ENCODE measurements around the gene STXBP2. TPM values are rescaled to one million over a fixed set of nuclear protein-coding genes. Genes with fewer than 3 reads are reported as not detected.

Gene STXBP2
- total RNA-seq, 1 experiment from 2014 or later, result 92.5 TPM

GRCh38 chr19:7647156-7647555 is 10.2 kb downstream of the STXBP2 start:
- Histone ChIP-seq H2BK5ac (ENCODE audit: insufficient read length, low read length) (no peak overlapping the region), H3K27me3 (ENCODE audit: insufficient read depth, low read length) (no peaks in the 10 kb centered on the region), H2BK15ac (ENCODE audit: low read depth, low read length) (no peak overlapping the region), H3K56ac (ENCODE audit: insufficient read length, low read depth, low read length) (no peak overlapping the region), H4K20me1 (ENCODE audit: control insufficient read depth, insufficient read depth, insufficient read length) (no peaks in the 10 kb centered on the region), H4K91ac (ENCODE audit: insufficient read length, low read depth, low read length) (no peak overlapping the region), H4K8ac (replicated peaks; ENCODE audit: insufficient read length, low read depth, low read length) (no peak overlapping the region), H3K79me1 (ENCODE audit: insufficient read depth, low read depth, low read length, poor library complexity, severe bottlenecking) (no peaks in the 10 kb centered on the region), H4K5ac (ENCODE audit: insufficient read length, low read depth, low read length) (no peak overlapping the region), H3K9me3 (ENCODE audit: control insufficient read depth, low read depth, low read length) (no peaks in the 10 kb centered on the region), H3K14ac (ENCODE audit: insufficient read depth, low read length) (no peak overlapping the region), H2BK120ac (ENCODE audit: low read depth, low read length, poor library complexity, severe bottlenecking) (no peak overlapping the region), H3K9ac (ENCODE audit: extremely low read depth, insufficient read length, low read length) (no peak overlapping the region), H3K18ac (ENCODE audit: insufficient read length, low read depth, low read length) (no peak overlapping the region), H3T11ph (ENCODE audit: low read length) (no peak overlapping the region), H2AK5ac (ENCODE audit: insufficient read length, low read length) (no peak overlapping the region), H3K27ac (ENCODE audit: insufficient read length, low read depth, low read length) (no peak overlapping the region), H2BK12ac (ENCODE audit: insufficient read length, low read depth, low read length) (no peak overlapping the region), H3K4me1 (ENCODE audit: insufficient read depth, low read length) (no peaks in the 10 kb centered on the region), H3K4ac (ENCODE audit: low read depth, low read length) (no peak overlapping the region), H2BK20ac (ENCODE audit: low read depth, low read length, poor library complexity, severe bottlenecking) (no peak overlapping the region), H3K4me2 (ENCODE audit: insufficient read depth, insufficient read length, low read length) (no peak overlapping the region), H3K23me2 (ENCODE audit: insufficient read length, low read depth, low read length, poor library complexity, severe bottlenecking) (no peaks in the 10 kb centered on the region), H3K23ac (ENCODE audit: insufficient read length, low read depth, low read length) (no peak overlapping the region), H3K79me2 (ENCODE audit: insufficient read depth, low read length) (no peaks in the 10 kb centered on the region), H2AFZ (ENCODE audit: low read length) (no peak overlapping the region)
- Mint-ChIP-seq H3K9me3 (no peaks in the 10 kb centered on the region; a peak in 1 of 5 replicates), H3K27me3 (ENCODE audit: low read depth) (peaks cover 26% of the 10 kb centered on the region), H3K27ac (no peak overlapping the region), H3K4me3 (no peak overlapping the region), H3K36me3 (ENCODE audit: insufficient read depth in 1 of 3, low read depth in 3 of 3) (peaks cover 2 to 16% (median 7%) of the 10 kb centered on the region in 3 experiments; a peak in 4 of 7 replicates), H3K4me1 (peaks cover under 1 to 8% of the 10 kb centered on the region in 2 experiments)
- no CpG with 5 or more reads among the region's 26 CpGs for WGBS (ENCODE audit: extremely low coverage, insufficient read length, low lambda C conversion rate)
- DNase-seq, result no peak
- no peak for TF ChIP-seq CTCF (conservative IDR thresholded peaks at IDR 0.05)
